ENCODE data around the gene HNF1A.

DNA sequence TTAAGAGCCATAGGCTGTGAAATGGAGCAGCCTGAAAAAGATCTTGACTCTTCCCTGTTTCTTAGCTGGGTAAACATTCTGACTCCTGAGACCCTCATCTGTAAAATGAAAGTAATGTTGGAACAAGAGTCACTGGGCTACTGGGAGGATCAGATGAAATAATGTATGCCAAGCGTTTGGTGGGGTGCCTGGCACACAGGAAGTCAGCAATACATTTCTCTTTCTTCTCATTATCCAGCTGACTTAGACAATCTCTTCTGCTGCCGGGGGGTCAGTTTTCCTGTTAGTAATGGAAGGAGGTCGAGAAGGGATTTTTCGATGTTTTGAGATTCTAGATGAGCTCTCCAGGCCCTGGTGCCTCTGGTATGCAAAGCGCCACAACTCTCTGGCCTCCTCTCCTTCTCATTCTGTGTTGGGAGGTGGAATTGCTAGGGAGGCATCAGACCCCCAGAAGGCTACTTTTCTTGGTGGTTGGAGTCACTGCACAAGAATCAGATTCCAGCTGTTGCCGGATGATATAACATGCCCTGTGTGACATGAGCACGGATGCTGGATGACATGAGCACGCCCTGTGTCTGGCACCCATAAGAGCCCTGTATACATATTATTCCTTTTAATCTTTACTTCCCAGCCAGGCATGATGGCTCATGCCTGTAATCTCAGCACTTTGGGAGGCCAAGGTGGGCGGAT, 56.4 kb downstream of the HNF1A start:
- TF ChIP-seq, protein P1, sequence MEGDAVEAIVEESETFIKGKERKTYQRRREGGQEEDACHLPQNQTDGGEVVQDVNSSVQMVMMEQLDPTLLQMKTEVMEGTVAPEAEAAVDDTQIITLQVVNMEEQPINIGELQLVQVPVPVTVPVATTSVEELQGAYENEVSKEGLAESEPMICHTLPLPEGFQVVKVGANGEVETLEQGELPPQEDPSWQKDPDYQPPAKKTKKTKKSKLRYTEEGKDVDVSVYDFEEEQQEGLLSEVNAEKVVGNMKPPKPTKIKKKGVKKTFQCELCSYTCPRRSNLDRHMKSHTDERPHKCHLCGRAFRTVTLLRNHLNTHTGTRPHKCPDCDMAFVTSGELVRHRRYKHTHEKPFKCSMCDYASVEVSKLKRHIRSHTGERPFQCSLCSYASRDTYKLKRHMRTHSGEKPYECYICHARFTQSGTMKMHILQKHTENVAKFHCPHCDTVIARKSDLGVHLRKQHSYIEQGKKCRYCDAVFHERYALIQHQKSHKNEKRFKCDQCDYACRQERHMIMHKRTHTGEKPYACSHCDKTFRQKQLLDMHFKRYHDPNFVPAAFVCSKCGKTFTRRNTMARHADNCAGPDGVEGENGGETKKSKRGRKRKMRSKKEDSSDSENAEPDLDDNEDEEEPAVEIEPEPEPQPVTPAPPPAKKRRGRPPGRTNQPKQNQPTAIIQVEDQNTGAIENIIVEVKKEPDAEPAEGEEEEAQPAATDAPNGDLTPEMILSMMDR (IDR thresholded peaks at IDR 0.05), result no peak
- no peak for TF ChIP-seq EZH2 (IDR thresholded peaks at IDR 0.05; ENCODE audit: borderline replicate concordance, insufficient read depth, low read depth, low read length, poor library complexity, severe bottlenecking)
